KOPT-K1 (cell line): Measurements from ENCODE around the gene RHBG.

Source experiments
- H3K27ac ChIP-seq: fragments of 200-600 bp; sonication (generic); 2 replicates; pipeline ENCODE4 v1.5.1; 2016; ENCODE audit warnings: antibody characterized with exemption, mild to moderate bottlenecking, low read depth, low read length; ENCODE audit not compliant: poor library complexity, severe bottlenecking
- H3K36me3 ChIP-seq: fragments of 200-600 bp; sonication (generic); 2 replicates; pipeline ENCODE4 v1.5.1; 2017; ENCODE audit warnings: antibody characterized with exemption, mild to moderate bottlenecking, low read length, moderate library complexity; ENCODE audit not compliant: insufficient read depth
- H3K9me3 ChIP-seq: fragments of 200-600 bp; sonication (generic); 2 replicates; pipeline ENCODE4 v1.5.1; 2017; ENCODE audit warnings: antibody characterized with exemption, low read length, mild to moderate bottlenecking; ENCODE audit not compliant: insufficient read depth, poor library complexity, severe bottlenecking

RHBG gene

DNA sequence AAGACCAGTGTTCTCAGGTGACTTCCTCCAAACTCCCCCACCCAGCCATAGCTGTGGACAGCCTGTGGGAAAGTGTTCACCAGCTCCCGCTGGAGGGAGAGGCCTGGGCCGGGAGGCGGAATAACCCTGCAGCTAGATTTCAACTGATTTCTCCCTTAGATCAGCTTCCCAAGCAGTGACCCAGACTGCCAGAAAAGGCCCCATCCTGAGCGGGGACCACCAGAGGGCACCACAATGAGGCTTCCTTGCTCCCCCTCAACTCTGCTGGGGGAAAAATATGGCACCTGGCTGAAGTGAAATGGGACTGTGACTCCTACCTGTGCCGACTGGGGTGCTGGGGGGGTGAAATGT lies 50.8 kb downstream of the RHBG start:
- H3K9me3 ChIP-seq, result no peaks in the 10 kb centered on the region
- no peaks in the 10 kb centered on the region for H3K36me3 ChIP-seq
- peak overlapping the region; percentile 32 for H3K27ac ChIP-seq

DNA sequence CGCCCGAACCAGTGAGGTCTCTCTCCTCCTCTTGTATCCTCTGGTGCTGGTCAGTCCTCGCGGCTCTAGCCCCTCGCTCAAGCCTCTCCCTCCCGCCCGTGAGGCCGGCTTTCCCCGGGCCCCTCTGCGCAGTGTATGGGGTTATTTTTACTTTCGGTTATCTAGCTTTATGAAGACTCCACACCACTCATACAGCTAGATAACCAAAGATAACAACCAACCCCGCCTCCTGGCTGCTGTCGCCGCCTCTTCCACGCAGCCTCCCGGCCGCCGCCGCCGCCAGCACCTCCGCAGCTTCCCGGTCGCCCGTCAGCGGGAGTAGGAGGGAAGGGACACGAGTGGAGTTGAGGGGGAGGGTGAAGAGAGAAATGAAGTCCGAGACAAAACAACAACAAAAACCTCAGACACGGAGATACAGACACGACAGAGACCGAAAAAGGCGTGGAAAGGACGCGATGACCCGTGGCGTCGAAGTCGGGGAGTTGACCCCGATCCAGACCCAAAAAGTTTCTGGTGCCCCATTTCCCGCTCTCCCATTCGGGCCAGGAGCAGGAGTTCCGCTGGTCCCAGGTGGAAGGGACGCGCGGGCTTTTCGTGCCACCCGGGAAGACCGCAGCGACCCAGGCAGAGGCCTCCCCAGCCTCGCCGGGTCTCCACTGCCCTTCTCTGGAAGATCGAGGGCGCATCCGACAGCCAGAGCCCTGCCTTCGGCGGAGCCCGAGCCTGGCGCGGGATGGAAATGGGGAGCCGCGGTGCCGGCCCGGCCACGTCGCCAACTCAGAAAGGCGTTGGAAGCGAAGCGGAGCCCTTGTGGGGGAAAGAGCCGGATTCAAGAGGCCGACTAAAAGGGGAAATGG lies 51.4 kb downstream of the RHBG start:
- no peaks in the 10 kb centered on the region for H3K36me3 ChIP-seq
- no peaks in the 10 kb centered on the region for H3K9me3 ChIP-seq
- H3K27ac ChIP-seq, result peak overlapping the region; percentile 32

DNA sequence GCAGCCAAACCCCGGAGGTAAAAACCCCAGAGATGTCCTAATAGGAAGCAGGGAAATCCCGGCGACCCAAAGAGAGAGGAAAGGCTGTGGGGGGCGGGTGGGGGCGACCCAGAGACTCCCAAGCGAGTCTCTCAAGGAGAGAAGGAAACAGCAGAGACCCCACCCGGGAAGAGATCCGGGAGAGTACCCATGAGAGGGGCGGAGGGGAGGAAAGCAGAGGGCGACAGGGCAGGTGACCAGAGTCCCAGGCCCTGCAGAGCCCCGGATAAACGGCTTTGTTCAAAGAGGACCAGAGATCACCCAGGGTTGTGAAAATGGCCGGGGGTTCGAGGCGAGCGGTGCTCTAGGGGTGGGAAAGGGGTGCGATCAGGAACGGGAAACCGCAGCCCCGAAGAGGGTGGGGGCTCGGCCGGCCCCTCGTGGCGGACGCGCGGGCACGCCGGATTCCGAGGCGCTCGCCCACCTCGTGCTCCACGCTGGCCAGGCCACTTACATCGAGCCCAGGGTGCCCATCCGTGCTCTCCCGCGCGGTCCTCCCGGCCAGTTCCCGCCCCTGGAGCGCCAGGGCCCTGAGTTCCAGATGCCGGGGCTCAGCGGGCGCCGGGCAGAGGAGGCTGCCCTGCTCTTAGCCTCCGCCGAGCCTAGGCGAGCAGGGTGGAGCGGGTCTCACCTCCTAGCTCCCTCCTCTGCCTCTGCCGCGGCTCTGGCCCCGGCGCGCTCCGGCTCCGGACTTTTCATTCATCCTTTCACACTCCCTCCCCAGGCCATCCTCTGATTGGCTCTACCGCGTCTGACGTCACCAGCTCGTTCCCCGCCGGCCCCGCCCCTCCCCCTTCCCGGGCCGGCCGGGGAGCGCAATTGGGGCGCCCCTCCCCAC lies 52.3 kb downstream of the RHBG start:
- no peaks in the 10 kb centered on the region for H3K36me3 ChIP-seq
- no peaks in the 10 kb centered on the region for H3K9me3 ChIP-seq
- no peak overlapping the region for H3K27ac ChIP-seq

DNA sequence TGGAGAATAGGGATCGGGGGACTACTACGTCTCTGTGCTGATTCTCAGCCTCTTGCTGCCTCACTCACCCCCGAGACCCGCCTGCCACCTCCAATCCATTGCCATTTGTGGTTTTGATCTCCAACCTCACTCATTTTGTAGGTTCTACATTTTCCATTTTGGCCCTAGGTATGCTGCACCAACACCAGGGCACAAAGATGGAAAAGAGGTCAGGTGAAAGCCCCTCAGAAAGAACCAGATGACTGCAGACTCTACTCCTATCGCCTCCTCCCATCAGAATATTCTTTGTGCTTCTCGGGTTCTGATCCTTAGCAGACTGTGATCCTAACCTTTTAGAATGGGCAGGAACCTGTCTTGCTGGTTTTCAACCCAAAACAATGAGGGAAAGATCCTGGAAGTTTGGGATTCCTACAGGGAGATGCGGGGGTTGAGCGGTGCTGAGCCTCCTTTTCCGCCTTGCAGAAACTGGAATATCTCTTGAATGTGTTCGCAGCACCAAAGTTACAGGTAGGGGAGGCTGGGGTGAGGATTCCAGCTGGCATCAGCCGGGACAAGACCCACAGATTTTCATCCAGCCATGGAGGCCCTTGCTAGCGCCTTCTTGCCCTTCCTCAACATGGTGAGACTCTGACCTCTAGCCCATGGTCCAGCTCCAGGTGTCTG lies 53.1 kb downstream of the RHBG start:
- no peaks in the 10 kb centered on the region for H3K36me3 ChIP-seq

DNA sequence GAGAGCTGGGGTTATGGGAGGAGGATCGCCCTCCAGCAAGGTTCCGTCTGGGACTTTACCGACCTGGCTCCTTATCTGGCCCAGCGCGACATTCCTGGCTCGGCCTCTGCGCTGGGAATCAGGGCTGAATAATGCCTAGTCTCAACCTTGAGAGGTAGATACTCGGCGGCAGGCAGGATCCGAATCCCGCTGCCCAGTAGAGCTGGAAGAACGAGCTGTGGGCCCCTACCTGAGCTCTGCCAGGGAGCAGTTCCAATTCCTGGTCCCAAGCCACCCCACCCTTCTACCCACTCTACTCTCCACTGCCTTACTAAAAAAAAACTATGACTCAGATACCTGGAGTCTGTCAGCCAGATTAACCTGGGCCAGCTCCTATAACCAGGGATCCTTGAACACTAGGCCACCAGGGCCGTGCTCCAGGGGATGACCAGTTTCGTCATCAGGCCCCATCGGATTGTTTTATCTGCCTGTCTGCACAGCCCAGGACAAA lies 53.6 kb downstream of the RHBG start:
- H3K9me3 ChIP-seq, result no peaks in the 10 kb centered on the region

More for the DNA sequence above, 53.1 kb downstream of the RHBG start:
- H3K9me3 ChIP-seq, result no peaks in the 10 kb centered on the region
- H3K27ac ChIP-seq, result no peak overlapping the region

DNA sequence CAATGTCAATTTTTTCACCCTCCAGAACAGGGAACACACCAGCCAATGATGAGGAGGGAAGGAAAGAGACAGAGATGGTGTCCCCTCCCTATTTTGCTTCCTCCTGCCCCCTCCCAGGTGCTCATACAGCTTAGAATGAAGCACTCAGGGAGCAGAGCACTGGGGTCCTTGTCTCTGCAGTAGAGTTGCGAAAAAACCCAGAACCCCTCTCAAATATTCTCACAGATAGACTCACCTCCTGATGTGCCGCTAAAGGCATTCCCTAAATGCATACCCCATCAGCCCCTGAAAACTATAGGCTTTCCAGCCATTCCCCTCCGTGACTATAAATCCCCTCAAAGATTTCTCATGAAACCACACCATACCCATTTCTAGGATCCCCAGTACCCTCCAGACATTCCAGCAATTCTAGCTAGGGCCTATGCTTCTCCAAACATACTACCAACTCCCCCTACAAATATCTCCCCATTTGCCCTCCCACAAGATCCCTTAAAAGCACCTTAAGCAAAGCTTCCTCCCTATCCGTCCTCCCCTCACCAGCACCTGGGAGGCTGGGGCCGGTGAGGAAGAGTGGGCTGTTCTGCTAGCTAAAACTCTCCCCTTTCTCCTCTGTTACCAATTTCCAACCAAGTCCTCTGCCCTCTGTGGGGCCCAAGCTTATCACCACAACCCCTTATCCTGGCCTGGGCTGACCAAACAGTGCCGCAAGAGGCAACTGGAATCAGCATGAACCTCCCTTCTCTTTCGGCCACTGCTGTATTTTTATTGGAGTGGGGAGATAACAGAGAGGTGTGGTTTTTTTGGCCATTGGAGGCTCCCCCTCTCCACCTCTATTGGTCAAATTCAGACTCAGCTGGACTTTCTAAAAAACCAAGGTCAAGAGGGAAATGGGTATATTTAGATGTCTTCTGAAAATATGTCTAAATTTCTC lies 54.7 kb downstream of the RHBG start:
- no peaks in the 10 kb centered on the region for H3K36me3 ChIP-seq
- no peak overlapping the region for H3K27ac ChIP-seq
- H3K9me3 ChIP-seq, result no peaks in the 10 kb centered on the region

More for the DNA sequence above, 53.6 kb downstream of the RHBG start:
- Histone ChIP-seq H3K36me3 (no peaks in the 10 kb centered on the region), H3K27ac (no peak overlapping the region)

DNA sequence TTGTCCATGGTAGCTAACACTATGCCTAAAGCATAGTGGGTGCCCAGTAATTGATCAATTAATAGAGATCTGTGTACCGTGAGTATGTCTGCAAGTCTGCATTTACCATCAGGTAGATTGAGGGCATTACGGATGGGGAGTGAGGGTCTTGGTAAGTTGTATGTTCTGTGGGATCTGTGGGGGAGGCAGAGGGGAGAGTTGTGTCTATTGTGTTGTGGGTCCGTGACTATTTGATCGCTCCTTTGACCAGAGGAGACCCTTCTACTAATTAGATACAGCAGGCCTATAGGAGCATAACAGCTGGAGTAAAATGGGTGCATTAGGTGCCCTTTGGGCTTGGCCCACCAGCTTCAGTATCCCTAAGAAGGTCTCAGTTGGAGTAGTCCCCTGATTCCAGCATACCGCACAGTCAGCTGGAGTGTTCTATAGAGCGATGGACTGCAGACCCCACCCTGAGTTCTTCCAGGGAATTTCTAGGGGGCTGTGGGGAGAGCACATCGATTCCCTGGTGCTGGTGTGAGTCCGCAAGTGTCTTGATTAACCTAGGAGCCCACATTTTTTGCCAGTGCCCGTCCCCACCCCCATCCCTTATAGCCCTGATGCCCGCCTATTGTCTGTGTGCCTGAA lies 55.9 kb downstream of the RHBG start:
- Histone ChIP-seq H3K36me3 (no peaks in the 10 kb centered on the region), H3K27ac (no peak overlapping the region), H3K9me3 (no peaks in the 10 kb centered on the region)

DNA sequence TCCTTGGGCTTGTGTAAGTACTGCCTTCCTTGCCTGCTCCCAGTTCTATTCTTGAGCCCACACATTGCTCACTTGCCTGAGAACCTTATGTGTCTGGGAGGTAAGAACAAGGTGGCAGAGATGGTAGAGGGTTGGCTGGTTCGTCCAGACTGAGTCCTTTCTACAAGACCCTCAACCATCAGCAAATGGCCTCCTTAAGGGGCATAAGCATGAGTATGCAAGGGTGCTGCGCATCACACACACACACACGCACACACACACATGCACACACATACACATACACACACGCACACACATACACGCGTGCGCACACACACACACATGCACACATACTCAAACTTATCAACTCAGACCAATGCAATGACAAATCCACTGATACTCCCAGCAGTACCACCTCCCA lies 56.9 kb downstream of the RHBG start:
- Histone ChIP-seq H3K9me3 (no peaks in the 10 kb centered on the region), H3K27ac (no peak overlapping the region), H3K36me3 (no peaks in the 10 kb centered on the region)

DNA sequence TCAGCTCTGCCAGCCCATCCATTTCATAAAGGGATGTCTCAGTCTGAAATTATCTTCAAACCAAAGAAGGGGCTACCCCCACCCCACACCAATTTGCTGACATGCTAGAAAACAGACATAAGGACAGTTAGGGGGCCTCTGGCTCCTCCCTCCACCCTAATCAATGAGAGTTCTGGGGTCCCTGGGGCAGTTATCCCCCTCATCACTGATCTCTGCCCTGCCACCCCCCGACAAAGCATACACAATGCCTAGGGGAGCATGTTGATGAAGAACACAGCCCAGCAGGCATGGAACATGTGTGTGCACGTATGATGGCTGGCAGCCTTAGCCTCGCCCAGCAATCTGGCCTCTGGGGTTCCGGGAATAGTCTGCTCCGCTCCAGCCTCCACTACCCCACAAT lies 58.9 kb downstream of the RHBG start:
- no peaks in the 10 kb centered on the region for H3K36me3 ChIP-seq
- no peak overlapping the region for H3K27ac ChIP-seq
- H3K9me3 ChIP-seq, result no peaks in the 10 kb centered on the region

DNA sequence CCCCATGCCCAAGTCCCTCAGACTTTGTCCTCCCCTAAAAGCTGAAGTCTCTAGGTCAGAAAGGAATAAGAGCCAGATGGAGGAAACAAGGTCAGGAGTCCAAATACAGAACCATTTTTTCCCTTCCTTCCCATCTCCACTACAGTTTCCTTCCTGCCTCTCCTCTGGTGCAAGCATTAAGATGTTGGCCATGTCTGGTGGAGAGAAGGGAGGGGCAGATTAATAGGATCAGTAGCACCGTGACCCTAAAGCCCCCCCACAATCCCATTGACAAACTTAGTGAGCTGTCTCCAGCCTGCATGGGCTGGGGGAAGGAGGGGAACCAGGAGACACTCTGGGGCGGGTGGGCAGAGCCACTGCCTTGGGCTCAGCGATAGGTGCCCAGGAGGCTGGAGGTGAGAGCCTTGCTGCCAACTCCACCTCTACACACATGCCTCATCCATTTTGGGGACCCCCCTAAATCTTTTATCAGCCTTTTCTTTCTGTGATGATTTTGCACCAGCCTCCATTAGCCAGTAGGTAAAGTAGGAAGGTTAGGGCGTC lies 59.8 kb downstream of the RHBG start:
- Histone ChIP-seq H3K9me3 (no peaks in the 10 kb centered on the region), H3K27ac (no peak overlapping the region), H3K36me3 (no peaks in the 10 kb centered on the region)

DNA sequence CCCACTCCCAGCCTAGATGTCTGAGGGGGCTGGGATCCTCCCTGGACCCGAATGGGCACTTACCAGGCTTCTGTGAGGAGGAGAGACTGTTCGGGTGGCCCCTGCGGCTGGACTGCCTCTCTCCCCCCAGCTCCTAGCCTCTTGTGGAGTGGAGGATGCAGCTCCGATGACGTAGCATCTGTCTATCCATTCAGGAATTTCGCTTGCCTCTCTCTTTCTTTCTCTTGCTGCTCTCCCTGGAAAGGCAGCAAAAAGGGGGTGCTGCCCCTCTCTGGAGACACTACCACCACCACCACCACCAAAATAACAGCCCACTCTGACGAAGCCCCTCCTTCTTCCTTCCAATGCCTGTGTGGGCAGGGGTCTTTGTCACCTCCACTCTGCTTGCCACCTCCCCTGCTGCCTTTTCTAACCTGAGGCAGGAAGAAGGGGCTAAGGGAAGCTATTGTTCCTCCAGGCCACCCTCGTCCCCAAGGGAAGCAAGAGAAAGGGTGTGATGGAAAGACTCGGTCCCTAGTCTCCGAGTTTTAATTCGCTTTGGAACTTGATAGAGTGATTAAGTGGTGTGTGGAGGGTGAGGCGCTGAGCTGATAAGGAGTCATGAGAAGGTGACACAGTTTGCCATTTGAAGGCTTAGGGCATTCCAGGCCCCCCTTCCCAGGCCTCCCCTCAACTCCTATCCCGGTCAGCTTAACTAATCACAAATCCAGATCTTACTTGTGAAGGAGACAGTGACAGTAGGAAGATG lies 60.5 kb downstream of the RHBG start:
- H3K27ac ChIP-seq, result no peak overlapping the region
- no peaks in the 10 kb centered on the region for H3K9me3 ChIP-seq
- no peaks in the 10 kb centered on the region for H3K36me3 ChIP-seq

DNA sequence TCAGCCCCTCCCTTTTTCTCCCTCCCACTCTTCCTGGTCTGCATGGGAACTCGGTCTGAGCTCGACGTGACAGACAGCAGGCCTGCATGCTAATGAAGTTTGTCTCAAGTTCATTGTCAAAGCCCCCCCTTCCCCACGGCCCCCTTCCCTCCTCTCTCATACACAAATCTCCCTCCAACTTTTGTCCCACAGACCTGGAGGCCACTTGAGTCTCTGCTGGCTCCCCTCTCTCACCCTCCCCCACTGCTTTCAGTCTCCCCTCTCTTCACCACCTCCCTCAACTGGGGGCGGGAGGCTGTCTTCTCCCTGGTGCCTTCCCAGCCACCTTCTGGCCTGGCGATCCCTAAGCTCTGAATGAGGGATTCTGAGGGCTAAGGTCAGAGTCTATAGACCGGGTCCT lies 61.3 kb downstream of the RHBG start:
- H3K9me3 ChIP-seq, result no peaks in the 10 kb centered on the region
- no peaks in the 10 kb centered on the region for H3K36me3 ChIP-seq
- no peak overlapping the region for H3K27ac ChIP-seq

DNA sequence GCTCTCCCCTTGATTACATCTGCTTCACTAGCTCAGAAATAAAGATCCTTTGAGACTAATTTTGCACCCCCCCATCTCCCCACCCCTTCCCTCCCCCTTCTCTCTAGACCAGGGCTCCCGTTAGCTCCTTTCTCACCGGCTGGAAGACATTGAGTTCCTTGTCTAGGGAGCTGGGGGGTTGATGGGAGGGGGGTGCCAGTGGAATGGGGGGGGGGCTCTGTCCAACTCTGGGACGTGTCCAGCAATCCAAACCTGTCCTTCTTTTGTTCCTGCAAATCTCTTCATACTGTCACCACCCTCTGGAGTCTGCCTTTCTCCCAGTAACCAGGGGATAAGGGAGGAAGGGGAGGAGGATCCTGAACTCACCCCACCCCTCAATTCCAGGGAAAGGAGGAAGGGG lies 61.9 kb downstream of the RHBG start:
- Histone ChIP-seq H3K36me3 (no peaks in the 10 kb centered on the region), H3K27ac (no peak overlapping the region), H3K9me3 (no peaks in the 10 kb centered on the region)
